Effector memory CD4-positive, alpha-beta T cell (primary cell): ENCODE measurements around the gene TMEM8B.
"Not testable (repeated sequence)": the region's sequence is repeated elsewhere in the genome, so short reads cannot be mapped to it uniquely, and the experiment has no call there.

Experiments used
- DNase-seq, 3 donors: peaks; one replicate each; pipeline ENCODE4 v3.0.0-alpha.2; 2020
- H3K27ac ChIP-seq: 2 replicates; pipeline ENCODE4 v1.7.0; 2013; ENCODE audit warnings: mild to moderate bottlenecking, low read length, moderate library complexity; ENCODE audit not compliant: insufficient read depth, poor library complexity, severe bottlenecking
- H3K27me3 ChIP-seq: replicated peaks from 2 replicates; pipeline ENCODE4 v1.7.0; 2013; ENCODE audit warnings: mild to moderate bottlenecking, low read length; ENCODE audit not compliant: insufficient read depth, control insufficient read depth, poor library complexity, severe bottlenecking
- H3K36me3 ChIP-seq: 2 replicates; pipeline ENCODE4 v1.7.0; 2013; ENCODE audit warnings: mild to moderate bottlenecking, low read length, moderate library complexity; ENCODE audit not compliant: control insufficient read depth, insufficient read depth
- H3K4me1 ChIP-seq: 2 replicates; pipeline ENCODE4 v1.7.0; 2013; ENCODE audit warnings: low read length, mild to moderate bottlenecking; ENCODE audit not compliant: control insufficient read depth, insufficient read depth, poor library complexity, severe bottlenecking
- H3K4me3 ChIP-seq: 2 replicates; pipeline ENCODE4 v1.7.0; 2013; ENCODE audit warnings: low read length, low read depth, mild to moderate bottlenecking; ENCODE audit not compliant: insufficient read depth, poor library complexity, severe bottlenecking
- H3K9me3 ChIP-seq: 2 replicates; pipeline ENCODE4 v1.7.0; 2013; ENCODE audit warnings: mild to moderate bottlenecking, low read length, moderate library complexity; ENCODE audit not compliant: control insufficient read depth

TMEM8B gene

DNA sequence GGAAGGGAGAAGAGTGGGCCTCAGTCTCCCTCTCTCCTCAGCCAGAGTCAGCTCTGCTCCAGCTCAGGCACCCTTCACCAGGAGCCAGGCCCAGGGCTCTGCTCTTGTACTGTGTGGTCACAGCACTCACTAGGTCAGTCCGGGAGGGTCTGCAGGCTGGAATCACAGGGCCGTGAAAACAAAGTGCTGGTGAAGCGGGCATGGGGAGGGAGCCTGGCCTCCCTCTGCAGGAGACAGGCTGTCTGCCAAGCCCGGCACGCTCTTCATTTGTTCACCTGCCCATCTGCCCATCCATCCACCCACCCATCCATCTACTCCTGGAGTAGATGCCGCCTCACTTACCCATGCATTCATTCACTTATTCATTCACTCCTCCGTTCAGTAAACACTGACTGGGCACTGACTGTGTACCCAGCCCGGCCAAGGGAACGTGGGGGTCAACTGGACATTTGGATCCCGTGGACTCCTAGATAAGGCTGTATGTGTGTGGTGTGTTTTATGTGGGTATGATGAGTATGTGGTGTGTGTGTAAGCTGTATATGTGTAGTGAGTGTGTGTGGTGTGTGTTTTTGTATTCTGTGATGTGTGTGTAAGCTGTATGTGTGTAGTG lies 83.9 kb downstream of the TMEM8B start:
- H3K27ac ChIP-seq: no peak overlapping the region
- no peaks in the 10 kb centered on the region for H3K36me3 ChIP-seq
- no peak for DNase-seq
- no peaks in the 10 kb centered on the region for H3K27me3 ChIP-seq
- peaks cover 37% of the 10 kb centered on the region for H3K4me1 ChIP-seq
- H3K9me3 ChIP-seq: no peaks in the 10 kb centered on the region
- no peak overlapping the region for H3K4me3 ChIP-seq

DNA sequence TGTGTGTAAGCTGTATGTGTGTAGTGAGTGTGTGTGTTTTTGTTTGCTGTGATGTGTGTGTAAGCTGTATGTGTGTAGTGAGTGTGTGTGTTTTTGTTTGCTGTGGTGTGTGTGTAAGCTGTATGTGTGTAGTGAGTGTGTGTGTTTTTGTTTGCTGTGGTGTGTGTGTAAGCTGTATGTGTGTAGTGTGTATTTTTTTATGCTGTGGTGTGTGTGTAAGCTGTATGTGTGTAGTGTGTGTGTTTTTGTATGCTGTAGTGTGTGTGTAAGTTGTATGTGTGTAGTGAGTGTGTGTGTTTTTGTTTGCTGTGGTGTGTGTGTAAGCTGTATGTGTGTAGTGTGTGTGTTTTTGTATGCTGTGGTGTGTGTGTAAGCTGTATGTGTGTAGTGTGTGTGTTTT lies 84.4 kb downstream of the TMEM8B start:
- not testable (repeated sequence) for DNase-seq, H3K27ac ChIP-seq, H3K9me3 ChIP-seq, H3K36me3 ChIP-seq, H3K4me3 ChIP-seq, H3K27me3 ChIP-seq
- peaks cover 32% of the 10 kb centered on the region for H3K4me1 ChIP-seq

DNA sequence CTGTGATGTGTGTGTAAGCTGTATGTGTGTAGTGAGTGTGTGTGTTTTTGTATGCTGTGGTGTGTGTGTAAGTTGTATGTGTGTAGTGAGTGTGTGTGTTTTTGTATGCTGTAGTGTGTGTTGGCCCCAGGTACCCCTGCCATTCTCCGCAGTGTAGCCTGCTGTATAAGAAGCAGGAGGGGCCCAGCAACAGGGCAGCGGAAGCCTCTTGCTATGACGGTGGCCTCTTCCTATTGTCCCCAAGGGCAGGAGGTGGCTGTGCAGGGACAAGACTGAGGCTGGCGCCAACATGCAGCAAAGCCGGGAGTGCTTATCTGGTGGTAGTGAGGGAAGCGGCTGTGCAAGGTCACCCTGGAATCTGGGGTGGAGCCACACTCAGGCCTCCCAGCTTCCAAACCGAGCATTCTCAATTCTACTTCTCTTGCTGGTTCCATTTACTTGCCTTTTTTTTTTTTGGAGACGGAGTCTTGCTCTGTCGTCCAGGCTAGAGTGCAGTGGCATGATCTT lies 85.3 kb downstream of the TMEM8B start:
- Histone ChIP-seq H3K27ac (no peak overlapping the region), H3K4me1 (peaks cover 23% of the 10 kb centered on the region), H3K4me3 (no peak overlapping the region), H3K9me3 (no peaks in the 10 kb centered on the region), H3K36me3 (no peaks in the 10 kb centered on the region), H3K27me3 (no peaks in the 10 kb centered on the region)
- DNase-seq: no peak
